HG03442 (cell line): ENCODE data around the gene NEU2.

Experiments used
- ATAC-seq: cut with Tn5 transposase; IDR thresholded peaks from one replicate; pipeline ENCODE4 v1.9.1; 2021; ENCODE audit warnings: mild to moderate bottlenecking, moderate library complexity; ENCODE audit not compliant: unreplicated experiment

NEU2 gene

DNA sequence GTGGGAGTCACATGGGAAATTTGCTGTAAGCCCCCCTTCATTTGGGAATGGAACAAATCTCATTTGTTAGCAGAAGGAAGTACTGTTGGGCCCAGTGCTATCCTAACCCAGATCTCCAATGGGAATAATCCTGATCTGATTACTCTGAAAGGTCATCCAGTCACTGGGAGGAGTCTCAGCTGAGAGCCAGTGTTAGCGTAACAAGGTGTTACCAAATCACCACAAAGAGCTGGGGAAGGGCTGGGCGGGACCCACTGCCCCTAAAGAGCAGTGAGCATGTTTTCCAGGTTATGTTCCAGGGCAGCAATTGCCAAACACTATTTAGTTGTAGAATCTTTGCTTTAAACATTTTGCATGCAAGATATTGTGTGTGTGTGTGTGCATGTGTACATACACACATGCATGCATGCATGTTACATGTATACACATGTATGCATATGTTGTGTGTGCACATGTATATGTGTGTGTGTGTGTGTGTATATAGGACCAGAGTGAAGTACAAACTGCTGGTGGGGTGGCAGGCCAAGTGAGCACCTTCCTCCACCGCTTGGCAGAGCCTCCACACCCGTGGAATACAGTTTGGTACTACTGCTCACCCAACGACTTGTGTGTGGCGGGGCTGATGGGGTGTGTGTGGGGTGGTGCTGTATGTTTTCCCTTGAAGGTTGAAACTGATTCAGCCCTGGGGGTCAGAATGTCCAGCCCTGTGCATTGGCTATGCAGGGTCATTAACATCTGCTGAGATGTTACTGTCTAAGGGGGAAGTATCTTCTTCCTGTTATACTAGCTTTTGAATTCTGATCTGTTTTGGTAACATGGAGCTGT is 42.9 kb downstream of the NEU2 start:
- ATAC-seq, result no peak

DNA sequence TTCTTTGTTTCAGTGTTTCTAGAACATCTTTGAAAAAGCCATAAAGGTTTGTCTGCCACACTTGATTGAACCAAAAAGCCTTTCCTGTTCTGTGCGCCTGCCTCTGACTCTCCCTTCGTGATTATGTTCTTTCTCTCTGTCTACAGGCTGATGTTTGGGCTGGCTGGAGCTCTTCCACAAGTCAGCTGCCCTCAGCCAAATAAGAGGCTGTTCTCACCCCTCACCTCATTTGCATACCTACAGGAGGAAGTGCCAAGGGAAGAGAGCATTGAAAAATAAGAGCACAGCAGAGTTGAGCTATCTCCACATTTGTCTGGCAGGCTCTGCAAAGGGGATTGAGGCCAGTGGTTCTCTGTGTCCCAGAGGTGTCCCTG is 43.5 kb downstream of the NEU2 start:
- ATAC-seq, result peak; percentile 53

DNA sequence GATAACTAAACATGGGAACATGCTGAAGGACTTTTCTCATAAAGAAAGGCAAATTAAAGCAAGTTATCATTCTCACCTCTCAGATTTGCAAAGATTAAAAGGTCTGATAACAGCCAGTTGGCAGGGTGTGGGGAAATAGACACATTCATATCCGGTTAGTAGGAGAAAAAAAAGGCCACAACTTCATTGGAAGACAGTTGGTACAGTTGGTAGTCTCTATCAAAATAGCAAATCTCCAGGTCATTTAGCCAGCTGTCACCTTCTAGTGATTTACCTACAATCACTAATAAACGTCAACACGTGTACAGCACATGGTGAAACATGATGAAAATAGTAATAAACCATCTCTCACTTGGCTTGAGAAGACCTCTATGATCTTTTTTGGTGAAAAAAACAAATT is 44.3 kb downstream of the NEU2 start:
- no peak for ATAC-seq

DNA sequence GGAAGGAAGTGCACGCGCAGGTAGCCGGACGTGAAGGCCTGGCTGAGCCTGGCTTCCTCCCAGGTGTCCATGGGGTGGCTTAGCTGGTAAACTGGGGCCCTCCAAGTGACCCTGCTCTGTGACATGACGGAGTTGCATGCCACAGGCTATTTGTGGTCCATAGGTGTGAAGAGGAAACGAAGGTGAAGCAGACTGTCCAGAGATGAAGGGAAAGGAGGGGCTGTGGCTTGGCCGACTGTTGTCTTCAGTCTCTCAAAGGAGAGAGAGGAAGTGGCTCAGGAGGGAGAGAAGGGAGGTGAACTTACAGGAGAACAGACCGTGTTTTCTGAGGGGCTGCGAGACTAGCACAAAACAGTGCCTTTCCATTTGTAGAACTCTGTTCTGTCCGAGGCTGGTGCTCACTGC is 47.0 kb downstream of the NEU2 start:
- ATAC-seq, result peak; percentile 28

DNA sequence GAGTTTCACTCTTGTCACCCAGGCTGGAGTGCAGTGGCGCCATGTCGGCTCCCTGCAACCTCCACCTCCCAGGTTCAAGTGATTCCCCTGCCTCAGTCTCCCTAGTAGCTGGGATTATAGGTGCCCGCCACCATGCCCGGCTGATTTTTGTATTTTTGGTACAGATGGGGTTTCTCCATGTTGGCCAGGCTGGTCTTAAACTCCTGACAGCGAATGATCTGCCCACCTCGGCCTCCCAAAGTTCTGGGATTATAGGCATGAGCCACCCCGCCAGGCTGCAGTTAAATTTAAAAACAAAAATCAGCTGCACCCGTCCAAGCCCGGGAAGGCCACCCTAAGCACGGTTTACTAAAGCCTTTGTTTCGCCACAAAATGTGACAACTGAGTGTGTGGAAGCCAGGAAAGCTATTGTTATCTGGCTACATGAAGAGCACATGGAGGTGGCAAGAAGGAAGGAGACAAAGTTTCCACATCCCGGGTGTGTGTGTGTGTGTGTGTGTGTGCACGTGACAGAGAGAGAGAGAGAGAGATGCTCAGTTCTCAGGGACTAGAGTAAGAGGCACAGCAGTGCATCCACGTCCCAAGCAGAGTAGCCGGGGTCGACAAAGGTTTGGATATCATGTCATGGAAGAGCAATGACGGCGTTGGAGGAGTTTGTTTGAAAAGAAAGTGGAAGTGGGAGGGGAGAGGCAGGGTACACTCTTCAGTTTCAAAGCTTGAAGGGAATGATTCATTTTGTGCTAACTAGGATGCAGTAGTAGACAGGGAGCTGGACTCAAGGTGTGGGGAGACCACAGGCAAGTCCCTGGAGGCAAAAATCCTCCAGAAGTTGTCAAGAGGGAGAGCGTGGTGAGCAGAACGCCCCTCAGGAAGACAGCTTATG is 47.7 kb downstream of the NEU2 start:
- ATAC-seq, result no peak

DNA sequence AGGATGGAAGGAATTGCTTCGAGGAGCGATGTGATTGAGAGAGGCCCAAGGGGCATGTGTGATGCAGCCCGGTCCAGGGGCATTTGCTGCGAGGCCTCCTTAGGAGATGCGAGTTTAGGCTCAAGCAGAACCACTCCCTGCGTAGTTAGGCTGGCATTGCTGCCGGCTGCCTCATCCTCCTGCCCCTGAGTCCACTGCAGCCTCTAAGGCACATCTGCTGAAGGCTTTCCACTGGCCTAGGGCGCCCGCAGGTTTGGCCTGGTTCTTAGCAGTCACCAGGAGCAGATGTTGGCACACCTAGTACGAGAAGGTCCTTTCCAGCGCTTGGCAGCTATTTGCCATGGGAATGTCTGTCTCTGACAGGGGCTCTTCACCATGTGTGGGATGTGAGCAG is 48.4 kb downstream of the NEU2 start:
- no peak for ATAC-seq

DNA sequence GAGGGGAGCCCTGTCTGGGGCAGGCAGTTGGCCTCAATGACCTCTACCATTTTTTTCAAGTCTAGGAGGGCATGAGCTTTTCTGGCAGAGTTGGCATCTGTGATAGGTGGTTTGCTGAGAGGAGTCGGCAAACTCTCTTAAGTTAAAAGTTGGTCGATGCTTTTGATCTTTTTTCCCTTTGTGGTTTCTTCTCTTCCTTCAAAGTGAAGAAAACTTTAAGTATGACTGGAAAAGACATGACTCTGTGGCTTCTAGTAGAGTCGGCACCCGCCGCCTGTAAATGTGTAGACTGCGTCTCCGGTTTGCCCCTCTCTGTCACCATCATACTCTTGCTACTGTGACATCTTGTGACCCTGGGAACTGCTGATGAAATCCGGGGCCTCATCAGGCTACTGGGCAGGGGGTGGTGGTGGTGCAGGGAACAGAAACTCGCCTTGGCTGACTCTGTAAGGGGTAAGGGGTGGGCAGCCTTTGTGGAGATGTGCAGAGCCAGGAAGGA is 48.8 kb downstream of the NEU2 start:
- peak; percentile 7 for ATAC-seq

DNA sequence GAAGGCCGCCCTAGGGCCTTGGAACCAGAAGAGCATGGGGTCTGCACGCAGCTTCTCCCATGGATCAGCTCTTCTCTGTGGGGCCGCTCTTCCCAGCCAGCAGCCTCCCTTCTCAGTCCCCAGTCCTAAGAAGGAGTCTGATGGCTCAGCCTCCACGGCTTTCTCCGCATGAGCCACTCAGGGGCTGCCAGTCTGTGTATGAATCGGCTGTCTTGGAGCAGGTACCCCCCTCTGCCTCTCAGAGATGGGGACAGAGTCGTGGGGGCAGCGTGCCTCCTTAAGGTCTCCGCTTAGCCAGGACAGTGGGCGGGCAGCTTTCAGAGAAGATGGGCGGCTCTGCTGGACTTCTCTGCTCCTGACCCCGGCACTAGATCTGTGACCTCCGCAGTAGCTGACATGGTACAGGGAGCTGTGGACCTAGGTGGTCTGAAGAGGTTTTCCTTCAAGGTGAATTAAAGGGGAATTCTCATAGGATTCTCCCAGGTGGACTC is 49.3 kb downstream of the NEU2 start:
- peak; percentile 4 for ATAC-seq

DNA sequence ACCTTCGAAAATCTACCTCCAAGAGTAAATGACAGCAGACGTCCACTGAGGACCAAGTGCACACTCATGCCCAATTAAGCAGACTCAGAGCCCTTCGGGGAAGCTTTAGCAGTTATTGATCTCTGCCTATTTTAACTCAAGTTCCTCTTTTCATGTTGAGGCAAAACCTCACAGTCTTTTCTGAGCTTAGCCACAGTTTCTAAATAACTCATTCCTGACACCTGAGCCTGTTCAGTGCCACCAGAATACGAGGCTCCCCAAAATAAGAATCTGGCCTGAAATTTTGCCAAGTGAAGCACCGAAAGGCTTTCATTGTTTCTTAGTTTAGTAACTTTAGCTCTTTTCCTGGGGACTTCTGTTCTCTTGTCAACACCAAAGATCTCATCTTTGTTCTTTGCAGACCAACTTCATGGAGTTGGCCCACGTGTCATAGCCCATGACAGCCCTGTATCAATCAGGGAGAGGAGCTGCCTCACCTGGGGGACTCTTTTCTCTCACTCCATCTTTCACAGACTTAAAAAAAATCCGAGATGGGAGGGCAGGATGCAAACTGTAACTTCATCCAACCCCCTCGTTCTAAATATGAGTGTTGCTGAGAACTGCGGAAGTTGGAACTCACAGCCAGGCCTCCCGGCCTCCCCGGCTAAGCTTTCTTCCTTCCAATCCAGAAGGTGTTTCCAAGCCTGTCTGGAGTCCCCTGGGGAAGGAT is 49.9 kb downstream of the NEU2 start:
- peak; percentile 34 for ATAC-seq

DNA sequence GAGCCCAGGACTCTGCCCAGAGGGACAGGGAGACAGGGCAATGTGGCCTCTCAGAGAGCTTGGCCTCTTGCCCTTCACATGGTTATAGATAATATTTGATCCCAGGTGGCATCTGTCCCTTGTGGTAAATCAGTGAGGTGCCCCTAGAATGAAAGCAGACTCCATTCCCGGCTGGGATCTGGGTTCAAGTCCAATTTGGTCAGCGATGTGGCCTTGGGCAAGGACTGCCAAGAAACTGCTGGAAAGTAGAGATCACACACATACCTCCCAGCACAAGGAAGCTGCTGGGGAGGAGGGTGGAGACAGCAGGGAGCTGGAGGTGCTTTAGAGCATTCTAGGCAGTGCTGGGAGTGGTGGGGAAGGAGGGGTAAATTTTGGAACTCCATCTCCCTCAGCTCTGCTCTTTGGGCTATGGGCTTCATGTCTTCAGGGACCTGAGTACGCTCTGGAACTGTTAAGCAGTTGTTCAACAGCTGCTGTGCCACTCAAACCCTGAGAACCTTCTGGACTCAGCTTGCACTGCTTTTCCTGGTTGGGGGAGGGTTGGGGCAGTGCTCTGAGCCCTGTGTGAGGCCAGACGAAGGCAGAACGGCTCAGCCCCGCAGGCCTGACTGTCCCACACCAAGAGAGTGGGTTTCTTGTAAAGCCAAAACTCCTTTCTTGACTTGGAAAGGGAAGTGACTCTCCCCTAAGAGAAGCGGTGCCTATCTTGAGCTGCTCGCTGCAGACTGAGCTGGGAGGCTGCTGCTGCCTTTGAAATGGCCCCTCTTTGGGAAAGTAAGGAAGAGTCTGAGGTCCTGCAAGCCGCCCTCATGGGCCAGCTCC is 50.7 kb downstream of the NEU2 start:
- ATAC-seq, result no peak

DNA sequence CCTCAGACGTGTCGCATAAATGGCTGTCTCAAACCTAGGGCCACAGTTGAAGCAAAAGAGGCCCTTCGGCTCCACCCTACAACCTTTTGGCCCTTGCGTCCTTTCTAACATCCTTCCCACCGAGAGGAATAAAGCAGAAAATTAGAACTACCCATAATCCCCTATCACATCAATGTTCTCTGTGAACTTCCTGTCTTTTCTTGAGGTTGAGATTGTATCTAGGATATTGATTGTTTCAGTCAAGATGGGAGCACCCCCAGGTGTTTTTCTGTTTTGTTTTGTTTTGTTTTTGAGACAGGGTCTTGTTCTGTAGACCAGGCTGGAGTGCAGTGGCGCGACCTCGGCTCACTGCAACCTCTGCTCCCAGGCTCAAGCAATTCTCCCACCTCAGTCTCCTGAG is 51.3 kb downstream of the NEU2 start:
- ATAC-seq, result no peak

DNA sequence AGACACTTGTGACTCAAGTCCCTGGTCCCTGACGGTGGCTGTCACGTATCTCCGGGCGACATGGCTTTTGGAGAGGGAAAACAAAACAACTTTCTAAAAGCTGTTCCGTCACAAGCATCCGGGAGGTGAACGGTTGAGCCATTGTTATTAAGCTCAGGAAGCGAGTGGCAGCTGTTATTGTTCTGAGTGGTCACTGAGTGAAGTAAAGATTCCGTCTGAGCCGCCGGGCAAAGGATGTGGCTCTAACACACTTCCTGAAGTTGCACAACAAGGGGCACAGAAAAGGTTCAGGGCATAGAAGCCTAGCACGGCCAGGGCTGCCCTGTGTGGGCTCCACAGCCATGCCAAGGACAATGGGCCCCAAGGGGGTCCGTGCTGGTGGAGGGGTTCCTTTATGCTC is 52.0 kb downstream of the NEU2 start:
- ATAC-seq, result no peak
